ENCODE results near the gene DNAAF9.
A peak's percentile ranks its signal among the peaks of the same experiment; 100 is the strongest.

DNAAF9 gene

DNA sequence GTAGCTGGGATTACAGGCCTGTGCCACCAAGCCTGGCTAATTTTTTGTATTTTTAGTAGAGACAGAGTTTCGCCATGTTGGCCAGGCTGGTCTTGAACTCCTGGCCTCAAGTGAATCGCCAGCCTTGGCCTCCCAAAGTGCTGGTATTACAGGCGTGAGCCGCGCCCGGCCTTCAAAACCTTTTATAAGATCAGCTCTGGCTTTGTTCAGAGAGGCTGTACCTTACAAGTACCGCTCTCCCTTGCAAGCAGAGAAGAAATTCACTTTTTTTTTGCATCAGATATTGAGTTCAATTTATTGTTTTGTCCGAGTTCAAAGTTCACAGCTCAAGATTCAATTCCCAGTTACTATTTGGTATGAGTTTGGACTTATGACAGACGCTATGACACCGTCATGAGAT lies 1.9 kb upstream of the DNAAF9 start:
- DNase-seq: no peak

DNA sequence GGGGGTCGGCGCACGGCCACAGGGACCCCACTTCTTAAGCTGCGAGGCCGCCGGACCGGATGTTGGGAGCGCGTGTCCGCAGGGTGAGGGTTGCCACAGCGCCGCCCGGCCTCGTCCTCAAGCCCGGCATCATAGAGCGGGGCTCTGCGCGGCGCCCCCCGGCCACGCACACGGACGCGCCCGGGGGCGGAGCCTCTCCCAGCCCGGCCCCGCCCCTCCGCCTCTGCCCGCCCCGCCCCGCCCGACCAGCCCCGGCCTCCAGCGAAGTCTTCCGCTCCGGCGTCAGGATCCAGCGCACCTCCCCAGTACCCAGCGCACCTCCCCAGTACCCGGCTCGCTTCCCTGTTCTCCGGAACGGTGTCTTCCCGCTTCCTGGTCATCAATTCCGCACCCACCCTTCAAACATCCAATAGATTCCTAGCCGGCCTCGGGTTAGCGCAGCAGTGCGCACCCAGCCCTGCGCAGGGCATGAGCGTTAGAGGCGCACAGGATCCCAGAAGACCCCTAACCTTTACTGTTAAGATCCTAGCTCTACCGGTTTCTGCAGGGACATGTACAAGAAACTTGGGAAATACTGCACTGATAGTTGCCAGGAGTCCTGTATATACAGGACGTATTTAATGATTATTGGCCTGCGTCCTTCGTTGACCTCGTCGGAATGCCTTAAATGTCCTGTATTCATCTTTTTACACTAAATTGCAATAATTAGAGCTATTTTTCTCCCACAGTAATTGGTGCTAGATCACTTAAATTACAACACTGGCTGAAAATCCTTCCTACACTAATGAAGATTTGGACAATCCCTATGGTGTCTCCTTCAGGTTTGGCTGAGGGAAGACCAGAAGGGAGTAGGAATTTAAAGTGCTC lies 535 bp upstream of the DNAAF9 start:
- peak; percentile 69 for DNase-seq

DNA sequence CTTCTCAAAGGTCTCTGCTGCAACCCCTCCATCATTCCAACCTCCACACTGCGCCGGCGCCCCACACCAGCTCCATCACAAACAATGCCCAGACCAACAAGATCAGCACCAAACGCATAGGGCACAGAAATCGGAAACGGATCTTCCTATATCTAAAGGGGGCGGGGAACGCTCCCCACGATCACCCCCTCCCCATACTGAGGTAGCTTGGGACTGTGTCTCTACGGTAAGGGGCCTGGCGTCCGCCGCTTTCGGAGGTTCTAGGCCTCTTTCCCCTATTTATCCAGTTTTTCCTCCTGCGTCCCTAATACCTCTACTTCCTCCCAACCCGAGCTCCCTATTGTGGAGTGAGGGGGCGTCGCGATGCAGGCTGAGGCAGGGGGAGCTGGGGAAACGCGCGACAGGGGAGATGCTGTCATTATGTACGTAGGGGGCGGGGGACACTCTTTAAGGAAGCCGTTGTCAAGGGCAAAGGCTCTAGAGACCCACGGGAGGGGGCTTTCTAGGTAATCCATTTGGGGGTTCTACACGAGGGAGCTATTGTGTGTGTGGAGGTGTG lies 909 bp downstream of the DNAAF9 start:
- DNase-seq: peak; percentile 11

DNA sequence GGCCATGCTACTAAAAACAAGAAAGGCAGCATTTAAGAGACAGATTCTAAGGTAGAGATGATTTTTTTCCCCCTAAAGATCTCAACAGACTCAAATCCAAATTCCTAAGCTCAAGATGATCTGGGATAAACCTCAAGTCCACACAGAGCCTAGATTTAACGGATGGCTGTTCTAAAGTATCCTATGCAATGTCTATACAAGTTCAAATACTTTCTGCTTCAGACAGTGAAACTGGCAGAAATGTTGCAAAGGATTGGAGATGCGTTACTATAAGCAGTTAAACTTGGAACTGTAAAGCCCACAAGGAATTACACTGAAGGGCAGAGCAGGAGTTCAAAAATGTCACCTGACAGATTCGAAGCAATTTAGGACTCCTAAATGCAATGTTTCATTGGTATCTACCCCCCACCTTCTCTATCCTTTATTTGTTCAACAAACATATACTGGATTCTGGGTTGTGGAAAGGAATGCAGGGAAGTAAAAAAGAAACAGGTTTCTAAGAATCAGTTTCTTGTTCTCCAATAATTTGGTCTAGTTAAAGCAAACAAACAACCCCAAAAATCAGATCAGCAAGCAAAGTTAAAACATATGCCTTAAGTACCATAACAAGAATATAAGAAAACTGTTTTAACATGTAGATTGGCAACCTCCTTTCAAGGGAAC lies 1.6 kb downstream of the DNAAF9 start:
- DNase-seq: no peak

DNA sequence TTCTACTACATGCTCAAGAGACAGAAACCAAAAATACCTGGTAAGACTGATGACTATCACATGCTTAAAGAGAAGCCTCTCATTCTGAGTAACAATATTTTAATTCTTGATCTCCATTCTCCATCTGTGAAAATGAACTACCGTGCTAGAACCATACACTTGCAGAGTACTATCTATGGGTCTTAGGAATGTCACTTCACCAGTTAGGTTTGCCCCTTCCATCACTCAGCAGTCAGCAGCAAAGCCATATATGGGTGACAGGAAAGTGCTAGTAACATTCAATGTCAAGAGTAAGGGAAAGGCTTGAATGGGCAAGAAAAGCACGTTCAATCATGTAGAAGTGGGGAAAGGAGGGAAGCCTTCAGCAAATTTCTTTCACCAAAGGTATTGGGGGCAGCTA lies 2.3 kb downstream of the DNAAF9 start:
- DNase-seq: no peak

DNA sequence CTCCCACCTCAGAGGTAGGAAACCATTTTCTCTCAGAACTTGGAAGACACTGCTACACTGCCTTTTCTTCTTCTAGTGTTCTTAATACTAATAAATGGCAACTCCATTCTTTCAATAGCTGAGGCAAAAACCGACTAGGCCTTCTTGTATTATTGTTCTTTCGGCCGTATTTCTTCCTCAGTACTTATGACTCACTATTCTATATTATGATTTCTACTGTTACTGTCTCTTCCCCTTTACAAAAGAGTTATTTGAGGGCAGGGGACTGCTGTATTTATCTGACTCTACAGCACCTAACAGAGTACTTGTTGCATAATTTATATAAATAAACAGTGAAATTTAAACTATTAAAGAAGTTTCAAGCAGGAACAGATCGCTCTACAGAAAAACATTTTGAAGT lies 3.1 kb downstream of the DNAAF9 start:
- no peak for DNase-seq

DNA sequence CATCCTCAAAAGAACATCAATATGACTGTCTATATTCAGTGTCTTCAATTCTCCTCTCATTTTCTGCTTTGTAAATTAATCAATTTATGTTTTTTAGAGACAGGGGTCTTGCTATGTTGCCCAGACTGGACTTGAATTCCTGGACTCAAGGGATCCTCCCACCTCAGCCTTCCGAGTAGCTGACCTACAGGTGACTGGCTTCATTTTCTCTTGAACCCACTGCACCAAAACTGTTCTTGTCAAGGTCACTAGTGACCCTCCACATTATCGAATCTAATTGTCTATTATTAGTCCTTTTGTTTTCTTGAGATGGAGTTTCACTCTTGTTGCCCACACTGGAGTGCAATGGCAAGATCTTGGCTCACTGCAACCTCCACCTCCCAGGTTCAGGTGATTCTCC lies 3.7 kb downstream of the DNAAF9 start:
- no peak for DNase-seq

DNA sequence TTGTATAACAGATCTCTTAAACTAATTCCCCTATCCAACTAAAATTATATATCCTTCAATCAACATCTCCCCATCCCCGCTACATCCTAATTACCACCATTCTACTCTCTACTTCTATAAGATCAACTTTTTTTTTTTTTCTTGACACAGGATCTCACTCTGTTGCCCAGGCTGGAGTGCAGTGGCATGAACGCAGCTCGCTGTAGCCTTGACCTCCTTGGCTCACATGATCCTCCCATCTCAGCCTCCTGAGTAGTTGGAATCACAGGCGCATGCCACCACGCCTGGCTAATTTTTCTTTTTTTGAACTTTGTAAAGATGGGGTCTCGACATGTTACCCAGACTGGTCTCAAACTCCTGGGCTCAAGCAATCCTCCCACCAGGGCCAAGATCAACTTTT lies 5.0 kb downstream of the DNAAF9 start:
- DNase-seq: no peak

DNA sequence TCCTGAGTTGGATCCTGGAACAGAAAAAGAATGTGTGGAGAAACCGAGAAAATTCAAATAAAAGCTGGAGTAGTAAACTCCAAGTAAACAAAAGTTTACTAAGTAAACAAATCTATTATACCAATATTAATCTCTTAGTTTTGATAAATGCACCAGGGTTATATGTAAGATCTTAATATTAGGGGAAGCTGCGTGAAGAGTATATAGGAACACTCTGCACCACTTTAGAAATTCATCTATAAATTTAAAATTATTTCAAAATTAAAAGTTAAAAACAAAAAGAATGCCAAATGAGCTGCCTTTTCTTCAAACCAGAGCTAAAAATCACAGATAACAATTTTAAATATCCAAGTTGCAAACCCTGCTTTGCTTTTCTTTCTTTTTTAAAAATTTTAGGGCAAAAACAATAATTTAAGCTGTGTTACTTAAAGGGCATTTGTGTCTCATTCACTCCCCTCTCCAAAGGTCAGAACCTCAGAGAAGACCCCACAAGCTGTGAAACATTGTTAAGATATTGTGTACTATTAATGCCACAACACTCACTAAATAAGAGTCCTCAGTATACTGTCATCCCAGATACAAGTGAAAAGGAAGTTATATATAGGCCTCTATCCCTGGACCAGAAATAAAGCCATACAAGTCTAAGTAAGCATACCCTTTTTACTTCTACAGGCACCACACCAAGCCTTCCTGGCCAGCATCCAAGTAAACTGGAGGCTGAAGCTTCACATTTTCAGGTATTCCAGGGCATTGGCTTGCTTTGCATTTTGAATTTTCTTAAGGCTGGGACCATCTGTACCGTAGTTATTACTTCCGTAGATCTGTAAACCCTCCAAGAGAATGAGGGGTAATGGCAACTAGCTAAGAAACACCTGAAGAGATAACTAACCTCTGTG lies 7.0 kb downstream of the DNAAF9 start:
- no peak for DNase-seq

DNA sequence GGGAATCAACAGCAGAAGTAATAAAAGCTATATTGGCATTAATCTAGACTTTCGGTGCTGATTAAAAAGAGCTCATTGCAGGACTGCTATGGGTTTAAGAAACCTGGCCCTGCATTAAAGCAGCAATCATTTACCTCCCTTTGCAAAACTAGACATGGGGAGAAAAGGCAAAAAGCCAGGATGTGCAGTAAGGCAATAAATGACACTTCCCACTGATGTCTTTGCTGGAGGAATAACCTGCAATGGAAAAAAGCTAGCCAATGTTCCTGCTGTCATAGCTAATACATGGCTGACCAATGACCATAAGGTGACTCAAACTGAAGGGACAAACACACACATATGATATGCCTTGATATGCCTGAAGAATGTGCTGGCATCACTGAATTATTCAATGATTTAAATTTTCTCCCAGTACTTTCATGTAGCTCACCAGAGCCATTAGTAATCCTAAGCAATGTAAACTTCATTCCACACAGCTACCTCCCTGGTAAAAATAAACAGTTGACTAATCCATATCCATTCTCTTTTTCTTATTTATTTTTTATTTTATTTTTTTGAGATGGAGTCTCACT lies 8.7 kb downstream of the DNAAF9 start:
- no peak for DNase-seq

DNA sequence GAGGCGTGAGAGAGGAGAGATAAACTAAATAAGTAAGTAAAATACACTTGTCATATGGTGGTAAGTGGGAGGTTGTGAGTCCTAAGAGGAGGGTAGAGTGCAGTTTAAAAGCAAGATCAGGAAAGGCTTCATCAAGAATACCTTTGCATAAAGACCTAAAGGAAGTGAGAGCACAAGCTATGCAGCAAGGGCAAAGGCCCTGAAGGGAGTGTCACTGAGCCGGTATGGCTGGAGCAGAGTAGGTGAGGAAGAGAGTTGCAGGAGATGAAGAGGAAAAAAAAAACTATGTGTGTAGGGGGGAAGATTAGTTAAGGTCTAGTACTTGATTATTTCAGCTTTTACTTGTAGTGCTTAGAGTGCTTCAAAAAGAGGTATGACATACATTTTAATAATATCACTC lies 11.0 kb downstream of the DNAAF9 start:
- no peak for DNase-seq

DNA sequence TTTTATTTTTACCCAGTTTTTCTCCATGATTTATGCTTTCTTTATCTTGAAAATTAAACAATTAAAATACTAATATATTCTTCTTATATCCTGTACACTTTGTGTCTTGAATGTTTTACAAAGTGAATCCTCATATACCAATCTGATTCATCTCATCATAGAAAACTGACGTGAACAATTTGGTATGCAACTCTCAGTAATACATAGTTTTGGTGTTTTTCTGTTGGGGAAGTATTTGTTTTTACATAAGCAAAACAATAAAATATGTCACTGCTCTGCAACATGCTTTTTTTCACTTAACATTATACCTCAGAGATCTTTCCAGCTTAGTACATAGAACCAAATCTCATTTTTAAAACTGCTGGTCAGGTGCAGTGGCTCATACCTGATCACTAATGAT lies 14.7 kb downstream of the DNAAF9 start:
- no peak for DNase-seq

DNA sequence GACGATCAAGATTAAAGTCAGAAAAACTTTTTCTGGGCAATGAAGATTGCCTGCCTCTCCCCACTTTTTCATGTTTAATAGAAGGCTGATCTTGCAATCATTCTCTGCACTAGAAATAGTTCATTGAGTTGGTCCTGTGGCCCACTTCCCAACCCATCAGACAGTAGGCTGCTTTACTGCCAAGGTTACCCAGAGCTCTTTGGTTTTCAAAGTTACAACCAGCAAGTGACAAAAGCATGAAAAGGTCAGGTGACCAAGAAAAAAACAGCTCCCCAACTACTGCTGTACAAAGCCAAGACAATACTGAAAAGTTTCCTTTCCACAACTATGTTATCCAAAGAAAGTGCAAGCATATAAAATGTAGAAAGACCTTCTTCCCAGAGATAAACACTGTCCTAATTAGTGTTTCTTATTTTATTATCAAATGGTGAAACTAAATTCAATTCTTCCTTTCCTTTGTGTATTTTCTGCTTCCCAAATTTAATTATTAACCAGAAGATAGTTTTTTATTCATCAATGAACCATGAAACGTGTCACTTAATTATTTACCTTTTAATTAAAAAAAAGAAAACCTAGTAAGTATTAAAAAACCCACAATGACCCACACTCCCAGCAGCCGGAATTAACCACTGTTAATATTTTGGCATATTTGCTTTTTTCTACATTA lies 16.6 kb downstream of the DNAAF9 start:
- no peak for DNase-seq

DNA sequence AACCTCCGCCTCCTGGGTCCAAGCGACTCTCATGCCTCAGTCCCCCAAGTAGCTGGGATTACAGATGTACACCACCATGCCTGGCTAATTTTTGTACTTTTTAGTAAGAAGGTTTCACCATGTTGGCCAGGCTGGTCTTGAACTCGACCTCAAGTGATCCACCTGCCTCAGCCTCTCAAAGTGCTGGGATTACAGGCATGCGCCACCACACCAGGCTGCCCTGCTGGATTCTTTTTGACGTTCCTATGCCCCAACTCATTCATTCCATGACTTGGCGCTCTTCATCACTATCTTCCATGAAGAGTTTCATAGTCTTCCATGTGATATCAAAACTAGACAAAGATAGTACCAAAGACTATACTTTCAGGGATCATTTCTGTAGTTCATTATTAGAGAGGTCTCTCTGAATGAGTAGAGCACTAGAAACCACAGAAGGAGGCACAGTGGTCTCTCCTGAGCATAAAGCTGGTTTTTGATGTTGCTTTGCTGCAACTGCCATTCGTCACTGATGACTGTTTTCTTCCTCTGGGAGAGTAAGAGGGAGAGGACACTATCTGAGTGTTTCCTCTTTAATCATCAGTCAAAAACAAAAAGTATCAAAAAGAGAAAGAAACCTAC lies 23.5 kb downstream of the DNAAF9 start:
- DNase-seq: no peak

DNA sequence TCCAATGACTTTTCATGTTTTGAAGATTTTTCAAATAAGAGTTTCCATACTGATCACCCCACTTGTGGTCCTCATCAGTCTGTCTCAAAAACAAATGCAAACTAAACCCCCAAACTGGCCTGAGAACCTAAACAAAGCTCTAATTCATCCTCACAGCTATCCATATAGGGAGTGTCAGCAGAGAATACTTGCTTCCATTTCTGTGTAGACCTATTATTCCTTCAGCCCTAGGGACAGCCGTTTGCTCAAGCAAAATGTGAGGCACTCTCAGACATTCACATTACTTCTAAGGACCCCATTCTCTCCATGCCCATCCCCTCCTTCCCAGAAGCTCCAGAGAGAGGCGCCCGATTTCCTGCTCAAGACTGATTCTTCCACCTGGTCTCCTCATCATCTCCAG lies 24.6 kb downstream of the DNAAF9 start:
- DNase-seq: no peak

DNA sequence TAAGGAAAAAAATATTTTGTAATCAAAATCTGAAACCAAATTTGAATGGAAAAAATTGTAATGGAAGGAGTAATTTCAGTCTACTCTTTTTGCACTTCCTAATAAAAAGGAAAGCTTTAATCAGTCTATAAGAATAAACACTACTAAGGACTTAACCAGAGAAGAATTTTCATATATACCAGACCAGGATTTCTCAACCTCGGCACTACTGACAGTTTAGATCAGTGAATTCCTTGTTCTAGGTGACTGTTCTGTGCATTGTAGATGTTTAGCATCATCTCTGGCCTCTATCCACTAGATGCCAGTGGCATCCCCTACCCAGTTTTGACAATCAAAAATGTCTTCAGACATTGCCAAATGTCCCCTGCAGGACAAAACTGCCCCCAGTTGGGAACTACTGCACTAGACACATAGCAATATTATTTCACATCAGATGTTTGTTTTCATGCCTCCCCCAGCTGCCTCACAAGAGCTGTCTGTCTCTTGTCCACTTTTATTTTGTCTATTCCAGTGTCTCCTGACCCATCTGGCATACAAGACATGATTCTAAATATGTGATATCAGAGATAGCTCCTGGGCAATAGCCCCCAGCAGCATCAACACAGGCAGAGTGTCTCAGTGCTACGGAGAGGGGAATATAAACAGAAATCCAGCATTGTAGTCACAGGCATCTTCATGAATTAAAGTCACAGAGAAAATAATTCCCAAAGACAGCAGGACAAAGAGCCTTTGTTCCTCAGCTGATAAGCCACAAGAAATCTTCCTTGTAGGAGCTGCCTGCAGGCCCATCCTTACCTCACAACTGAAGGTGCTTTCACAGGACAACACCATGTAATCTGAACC lies 27.0 kb downstream of the DNAAF9 start:
- DNase-seq: no peak

DNA sequence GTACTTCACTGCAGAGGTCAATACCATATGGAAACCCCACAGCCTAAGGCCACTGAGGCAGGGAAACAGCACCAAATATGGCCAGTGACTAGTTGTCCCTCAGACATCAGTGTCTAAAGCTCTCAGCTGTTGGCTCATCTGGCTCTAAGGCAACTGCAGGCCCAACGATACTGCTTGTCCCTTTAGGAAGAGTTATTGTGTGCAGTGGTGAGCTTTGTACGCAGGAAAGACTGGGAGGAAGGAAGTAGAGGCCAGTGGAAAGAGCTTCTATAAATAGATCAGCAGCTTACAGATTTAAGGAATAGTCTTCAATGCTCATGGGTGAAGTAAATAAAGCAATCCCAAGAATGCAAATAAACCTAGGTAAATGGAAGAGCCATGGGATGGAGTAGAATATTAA lies 29.3 kb downstream of the DNAAF9 start:
- DNase-seq: no peak

DNA sequence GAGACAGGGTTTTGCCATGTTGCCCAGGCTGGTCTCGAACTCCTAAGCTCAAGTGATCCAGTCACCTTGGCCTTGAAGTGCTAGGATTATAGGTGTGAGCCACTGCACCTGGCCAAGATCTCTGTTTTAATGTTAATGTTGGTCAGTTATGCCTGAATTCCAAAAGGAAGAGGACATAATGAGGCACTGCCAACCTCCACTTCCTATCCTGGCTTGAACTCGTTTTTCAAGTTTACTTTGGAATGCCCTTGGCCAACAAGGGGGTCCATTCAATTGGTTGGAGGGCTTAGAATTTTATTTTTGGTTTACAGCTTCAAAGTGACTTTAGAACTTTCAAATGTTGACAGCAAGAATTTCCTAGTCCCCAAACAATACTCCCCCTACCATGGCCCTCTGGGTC lies 29.8 kb downstream of the DNAAF9 start:
- no peak for DNase-seq

DNA sequence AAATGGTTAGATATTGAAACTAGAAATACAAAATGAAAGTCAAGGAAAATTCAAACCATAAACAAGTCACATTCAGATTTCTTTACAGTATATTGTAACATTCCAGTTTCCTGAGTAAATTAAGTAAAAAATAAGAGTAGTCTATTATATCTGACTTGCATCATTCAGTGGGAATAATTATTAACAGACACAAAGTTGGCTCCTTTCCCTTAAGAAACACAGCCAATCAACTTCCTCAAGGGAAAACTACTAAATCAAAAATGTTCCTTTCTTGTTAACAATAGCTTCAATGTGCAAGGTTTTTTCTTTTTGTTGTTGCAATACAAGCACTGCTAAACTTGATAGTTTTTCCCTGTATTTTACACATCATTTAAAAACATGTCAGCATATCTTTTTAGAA lies 33.2 kb downstream of the DNAAF9 start:
- DNase-seq: no peak

DNA sequence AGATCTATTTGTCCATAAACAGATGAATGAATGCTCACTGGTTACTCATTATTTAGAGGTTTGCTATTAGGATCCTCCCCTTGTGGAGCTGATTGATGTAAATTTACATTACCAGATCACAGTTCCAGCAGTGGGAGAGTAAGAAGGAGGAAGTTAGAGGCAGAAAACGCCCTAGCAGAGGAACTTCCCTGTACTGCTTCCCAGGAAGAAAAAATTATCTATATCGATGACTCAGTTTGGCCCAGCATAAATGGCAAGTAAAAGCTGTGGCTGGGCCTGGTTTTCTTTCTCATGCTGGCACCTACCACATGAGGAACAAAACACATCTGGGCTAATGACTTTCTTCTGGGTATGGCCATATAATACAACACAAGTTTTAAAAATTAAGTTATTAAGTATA lies 35.7 kb downstream of the DNAAF9 start:
- no peak for DNase-seq

DNA sequence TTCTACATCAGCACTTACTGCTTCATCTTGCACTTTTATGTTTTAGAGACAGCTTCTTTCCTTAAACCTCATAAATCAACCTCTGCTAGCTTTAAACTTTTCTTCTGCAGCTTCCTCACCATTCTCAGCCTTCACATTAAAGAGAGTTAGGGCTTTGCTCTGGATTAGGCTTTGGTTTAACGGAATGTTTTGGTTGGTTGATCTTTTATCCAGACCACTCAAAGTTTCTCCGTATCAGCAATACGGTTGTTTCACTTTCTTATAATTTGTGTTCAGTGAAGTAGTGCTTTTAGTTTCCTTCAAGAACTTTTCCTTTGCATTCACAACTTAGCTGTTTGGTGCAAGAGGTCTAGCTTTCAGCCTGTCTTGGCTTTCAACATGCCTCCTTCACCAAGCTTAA lies 40.4 kb downstream of the DNAAF9 start:
- DNase-seq: no peak

All from stimulated activated CD4-positive, alpha-beta T cell treated with anti-CD3 and anti-CD28 coated beads, Interleukin-4, amount 100 ng/mL, for 1 hour (primary cell).